HG03558 (cell line): Measurements from ENCODE around the gene CEP350.
"Not testable (repeated sequence)": the region's sequence is repeated elsewhere in the genome, so short reads cannot be mapped to it uniquely, and the experiment has no call there.

Source experiments
- ATAC-seq: cut with Tn5 transposase; IDR thresholded peaks from one replicate; pipeline ENCODE4 v1.9.1; 2021; ENCODE audit warnings: moderate number of reproducible peaks; ENCODE audit not compliant: unreplicated experiment; ENCODE audit errors: extremely low read depth

The CEP350 gene

GRCh38 chr1:180103819-180104218, 149.2 kb downstream of the CEP350 start:
- no peak for ATAC-seq

GRCh38 chr1:180112091-180112490, 157.5 kb downstream of the CEP350 start:
- ATAC-seq: no peak

GRCh38 chr1:180112984-180113647, 158.5 kb downstream of the CEP350 start:
- ATAC-seq: no peak

- ATAC-seq: no peak
Measured at GRCh38 chr1:180114396-180114945, 159.9 kb downstream of the CEP350 start.

GRCh38 chr1:180116964-180117763, 162.6 kb downstream of the CEP350 start:
- ATAC-seq: no peak

- no peak for ATAC-seq
Measured at GRCh38 chr1:180117764-180118116, 163.1 kb downstream of the CEP350 start.

GRCh38 chr1:180119837-180120236, 165.2 kb downstream of the CEP350 start:
- ATAC-seq: no peak

GRCh38 chr1:180123463-180123936, 168.9 kb downstream of the CEP350 start:
- ATAC-seq: no peak

GRCh38 chr1:180130651-180131050, 176.0 kb downstream of the CEP350 start:
- ATAC-seq: no peak

- no peak for ATAC-seq
Measured at GRCh38 chr1:180131510-180131909, 176.9 kb downstream of the CEP350 start.

- no peak for ATAC-seq
Measured at GRCh38 chr1:180133193-180133592, 178.6 kb downstream of the CEP350 start.

- not testable (repeated sequence) for ATAC-seq
Measured at GRCh38 chr1:180133688-180134087, 179.1 kb downstream of the CEP350 start.

GRCh38 chr1:180135535-180135934, 180.9 kb downstream of the CEP350 start:
- ATAC-seq: no peak

GRCh38 chr1:180136331-180136967, 181.8 kb downstream of the CEP350 start:
- no peak for ATAC-seq

- no peak for ATAC-seq
Measured at GRCh38 chr1:180136968-180137356, 182.4 kb downstream of the CEP350 start.

GRCh38 chr1:180137776-180138175, 183.2 kb downstream of the CEP350 start:
- ATAC-seq: no peak

- ATAC-seq: no peak
Measured at GRCh38 chr1:180141381-180141934, 186.8 kb downstream of the CEP350 start.

GRCh38 chr1:180143359-180143758, 188.7 kb downstream of the CEP350 start:
- ATAC-seq: no peak

- no peak for ATAC-seq
Measured at GRCh38 chr1:180144659-180145357, 190.2 kb downstream of the CEP350 start.

- ATAC-seq: no peak
Measured at GRCh38 chr1:180145446-180145845, 190.8 kb downstream of the CEP350 start.
